GM19467 (cell line): ENCODE results near the gene ADISSP.

Source experiments
- ATAC-seq: cut with Tn5 transposase; IDR thresholded peaks from one replicate; pipeline ENCODE4 v1.9.1; 2021; ENCODE audit warnings: mild to moderate bottlenecking, moderate library complexity; ENCODE audit not compliant: unreplicated experiment

Gene ADISSP

GRCh38 chr20:3782597-3782996 lies 15.0 kb upstream of the ADISSP start:
- no peak for ATAC-seq

GRCh38 chr20:3781153-3781910 lies 13.8 kb upstream of the ADISSP start, which contains the start of gene SPEF1:
SPEF1 (minus strand) TSS chr20:3781448; CDS start chr20:3781287, 161 bp downstream.
- ATAC-seq, result no peak

DNA sequence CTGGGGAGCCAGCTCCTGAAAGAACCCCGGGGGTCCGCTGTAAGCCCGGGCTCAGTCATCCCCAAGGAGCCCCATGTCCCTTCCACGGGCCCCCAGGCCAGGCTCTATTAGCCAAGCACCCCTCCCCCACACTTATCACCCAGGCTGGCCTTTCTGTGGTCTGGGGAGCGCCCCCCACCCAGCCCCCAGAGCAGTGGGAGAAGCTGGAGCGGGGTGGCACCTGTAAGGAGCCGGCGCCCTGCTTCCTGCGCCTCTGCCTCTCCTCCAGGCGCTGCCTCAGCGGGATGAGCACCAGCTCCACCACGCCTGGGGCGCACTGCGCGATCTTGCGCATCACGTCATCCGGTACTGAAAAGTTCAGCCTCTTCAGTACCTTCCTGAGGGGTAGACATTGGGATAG lies 11.4 kb upstream of the ADISSP start:
- ATAC-seq, result no peak

DNA sequence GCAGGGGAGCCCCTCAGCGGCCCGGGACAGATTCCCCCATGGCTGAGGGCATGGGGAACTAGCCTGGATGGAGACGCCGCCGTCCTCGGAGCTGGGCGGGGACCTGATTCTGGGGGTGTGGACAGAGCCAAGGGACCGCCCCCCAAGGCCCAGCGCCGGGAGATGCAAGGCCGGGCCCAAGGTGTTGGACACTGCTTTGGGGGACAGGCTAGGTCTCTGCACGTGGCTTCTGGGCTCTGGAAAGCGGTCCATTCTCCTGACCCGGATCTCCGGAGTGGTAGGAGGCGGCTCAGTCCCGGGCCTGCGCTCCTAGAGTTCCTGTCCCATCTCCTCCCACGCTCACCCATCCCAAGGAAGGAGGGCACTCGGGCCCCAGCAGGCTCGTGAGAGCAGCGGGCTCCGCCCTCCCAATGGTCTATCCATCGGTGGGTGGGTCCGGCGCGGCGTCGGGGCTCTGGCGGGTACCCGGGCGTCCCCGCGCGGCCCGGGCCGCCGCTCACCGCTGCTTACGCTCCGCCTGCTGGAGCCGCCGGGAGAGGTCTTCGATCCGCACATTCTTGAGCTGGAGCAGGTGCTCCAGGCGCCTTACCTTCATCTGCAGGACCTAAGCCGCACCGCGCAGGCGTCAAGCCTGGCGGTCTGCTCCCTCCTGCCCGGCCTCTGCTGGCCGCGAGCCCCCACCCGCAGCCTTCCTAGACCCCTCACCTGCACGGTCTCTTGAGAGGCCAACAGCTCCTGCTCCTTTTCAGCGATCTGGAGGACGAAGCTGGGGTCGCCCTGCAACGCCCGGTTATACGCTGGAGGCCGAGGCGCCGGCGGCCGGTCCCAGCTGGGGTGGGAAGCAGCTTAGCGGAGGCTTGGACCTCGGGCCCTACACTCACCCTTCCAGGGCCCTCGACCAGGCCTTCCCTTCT lies 10.4 kb upstream of the ADISSP start:
- no peak for ATAC-seq

DNA sequence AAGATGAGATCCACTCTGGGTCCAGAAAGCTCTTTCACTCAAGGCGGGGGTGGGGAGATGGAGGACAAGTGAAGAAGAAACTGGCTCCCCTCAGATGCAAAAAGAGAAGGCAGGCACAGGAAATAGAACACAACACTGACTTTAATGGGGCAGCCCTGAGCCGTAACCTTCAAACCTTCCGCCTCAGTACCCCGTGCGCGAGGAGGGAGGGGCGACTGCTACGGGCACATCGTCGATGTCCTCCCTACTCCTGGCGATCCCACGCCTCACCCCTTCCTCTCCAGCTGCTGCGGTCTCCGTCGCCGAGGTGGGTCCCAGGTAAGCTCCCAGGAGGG lies 9.8 kb upstream of the ADISSP start:
- ATAC-seq, result no peak

DNA sequence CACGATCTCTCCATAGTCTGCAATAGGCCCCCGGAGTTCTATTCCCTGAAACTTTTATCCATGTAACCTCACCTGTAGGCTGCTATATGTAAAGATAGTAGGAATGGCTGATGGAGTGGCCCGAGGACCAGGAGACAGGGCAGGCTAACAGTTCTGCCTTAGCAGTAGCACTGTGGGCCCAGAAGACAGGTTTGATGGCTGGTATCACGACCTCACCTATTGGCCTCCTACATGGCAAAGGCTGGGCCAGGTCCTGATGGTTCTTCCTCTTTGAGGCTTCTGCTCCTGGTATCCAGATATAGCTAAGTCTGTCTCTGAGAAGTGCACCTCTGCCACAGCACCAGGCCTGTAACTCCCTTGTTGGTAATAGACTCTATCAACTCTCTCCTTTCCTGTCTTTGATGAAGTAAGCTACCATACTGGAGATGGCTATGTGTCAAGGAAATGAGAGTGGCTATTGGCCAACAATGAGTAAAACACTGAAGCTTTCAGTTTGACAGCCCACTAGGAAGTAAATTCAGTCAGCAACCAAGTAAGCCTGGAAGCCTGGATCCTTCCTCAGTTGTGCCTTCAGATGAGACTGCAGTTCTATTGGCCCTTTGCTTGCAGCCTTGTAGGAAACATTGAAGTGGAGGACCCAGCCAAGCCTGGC lies 8.0 kb upstream of the ADISSP start:
- no peak for ATAC-seq

DNA sequence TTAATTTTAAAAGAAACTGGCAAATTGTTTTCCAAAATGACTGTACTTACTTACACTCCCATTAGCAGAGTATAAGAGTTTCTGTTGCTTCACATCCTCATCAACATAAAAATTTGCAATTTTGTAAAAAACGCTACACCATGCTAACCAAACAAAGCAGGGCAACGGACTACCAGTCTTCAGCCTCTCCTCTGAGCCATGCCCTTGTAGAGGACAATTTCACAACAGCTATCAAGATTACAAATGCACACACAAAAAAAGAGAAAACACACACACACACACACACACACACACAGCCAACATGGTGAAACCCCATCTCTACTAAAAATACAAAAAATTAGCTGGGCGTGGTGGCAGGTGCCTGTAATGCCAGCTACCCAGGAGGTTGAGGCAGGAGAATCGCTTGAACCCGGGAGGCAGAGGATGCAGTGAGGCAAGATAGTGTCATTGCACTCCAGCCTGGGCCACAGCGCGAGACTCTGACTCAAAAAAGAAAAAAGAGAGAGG lies 4.1 kb upstream of the ADISSP start:
- ATAC-seq, result no peak

- peak; percentile 37 for ATAC-seq
Observed at GRCh38 chr20:3768342-3769130, 983 bp upstream of the ADISSP start.

GRCh38 chr20:3767110-3767426 lies 485 bp downstream of the ADISSP start:
- no peak for ATAC-seq

DNA sequence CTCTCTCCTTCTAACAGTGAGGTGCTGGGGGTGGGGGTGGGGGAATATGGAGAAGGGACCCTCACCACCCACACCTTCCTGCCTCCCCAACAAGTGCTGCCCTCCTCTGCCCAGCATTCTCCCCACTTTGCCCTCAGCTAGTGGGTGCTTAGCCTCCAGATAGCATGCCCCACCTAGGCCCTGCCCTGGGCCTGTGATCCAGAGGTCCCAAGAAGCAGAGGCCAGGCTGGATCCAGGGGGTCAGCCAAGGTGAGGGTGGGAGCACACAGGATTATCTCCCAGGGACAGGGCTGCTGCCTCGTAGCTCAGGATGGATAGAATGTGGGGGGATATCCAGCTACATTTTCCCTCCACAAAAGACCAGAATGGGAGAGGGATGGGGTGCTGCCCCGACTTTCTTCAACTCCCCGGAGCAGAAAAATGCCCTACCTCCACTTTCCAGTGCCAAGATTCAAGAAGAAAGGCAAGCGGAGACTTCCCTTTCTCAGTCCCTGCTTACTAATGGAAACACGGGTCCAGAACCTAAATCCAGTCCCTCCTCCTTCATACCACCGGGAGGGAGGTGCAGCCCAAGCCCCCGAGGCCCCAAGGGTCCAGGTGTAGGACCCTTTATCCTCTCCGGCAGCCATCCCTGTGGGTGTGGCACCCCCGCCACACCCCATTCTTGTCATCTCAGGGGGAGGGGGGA lies 987 bp downstream of the ADISSP start:
- no peak for ATAC-seq

GRCh38 chr20:3765171-3765882 lies 2.2 kb downstream of the ADISSP start:
- ATAC-seq, result no peak

GRCh38 chr20:3764659-3765058 lies 2.9 kb downstream of the ADISSP start:
- ATAC-seq, result no peak

DNA sequence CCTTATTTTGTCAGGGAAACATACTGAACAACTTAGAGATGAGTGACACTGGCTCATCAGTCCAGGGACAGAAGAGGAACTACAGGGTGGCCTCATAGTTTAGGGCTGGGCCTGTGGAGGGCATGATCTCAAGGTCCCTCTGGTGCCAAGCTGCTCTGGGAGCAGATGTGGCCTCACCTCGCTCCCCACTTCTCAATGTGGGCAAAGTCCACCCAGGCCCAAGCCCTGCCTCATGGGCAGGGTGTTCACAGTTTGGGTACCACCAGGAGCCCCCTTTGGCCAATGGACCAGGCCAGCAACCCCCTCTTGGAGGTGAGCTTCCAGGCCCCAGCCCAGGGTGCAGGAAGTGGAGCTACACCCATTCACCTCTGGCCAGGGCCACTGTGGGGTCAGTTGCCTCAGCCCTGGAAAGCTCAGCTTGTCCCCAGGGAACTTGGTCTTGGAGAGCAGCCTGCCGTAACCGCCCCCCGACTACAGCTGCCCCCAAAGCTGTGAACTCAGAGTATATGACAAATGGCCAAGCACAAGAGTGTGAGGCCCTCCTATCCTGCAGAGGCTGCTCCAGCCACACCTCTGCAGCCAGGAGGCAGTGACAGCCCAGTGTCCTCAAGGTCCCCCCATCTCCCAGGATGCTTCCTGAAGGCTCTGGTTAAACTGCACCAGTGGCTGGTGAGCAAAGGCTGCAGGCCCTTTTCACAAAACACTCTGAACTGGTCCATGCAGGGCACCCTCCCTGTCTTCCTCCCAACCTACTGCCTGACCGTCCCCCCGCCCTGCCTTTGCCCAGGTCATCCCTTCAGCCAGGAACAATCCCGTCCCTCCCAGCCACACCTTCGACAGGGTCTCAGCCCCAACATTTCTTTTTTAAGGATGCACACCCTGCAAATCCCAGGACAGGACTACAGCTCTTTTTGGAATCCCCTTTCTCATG lies 3.6 kb downstream of the ADISSP start:
- ATAC-seq, result no peak

GRCh38 chr20:3760655-3761348 lies 6.8 kb downstream of the ADISSP start:
- ATAC-seq, result no peak

- no peak for ATAC-seq
Observed at GRCh38 chr20:3759884-3760283, 7.7 kb downstream of the ADISSP start.

GRCh38 chr20:3759316-3759823 lies 8.2 kb downstream of the ADISSP start:
- ATAC-seq, result no peak

DNA sequence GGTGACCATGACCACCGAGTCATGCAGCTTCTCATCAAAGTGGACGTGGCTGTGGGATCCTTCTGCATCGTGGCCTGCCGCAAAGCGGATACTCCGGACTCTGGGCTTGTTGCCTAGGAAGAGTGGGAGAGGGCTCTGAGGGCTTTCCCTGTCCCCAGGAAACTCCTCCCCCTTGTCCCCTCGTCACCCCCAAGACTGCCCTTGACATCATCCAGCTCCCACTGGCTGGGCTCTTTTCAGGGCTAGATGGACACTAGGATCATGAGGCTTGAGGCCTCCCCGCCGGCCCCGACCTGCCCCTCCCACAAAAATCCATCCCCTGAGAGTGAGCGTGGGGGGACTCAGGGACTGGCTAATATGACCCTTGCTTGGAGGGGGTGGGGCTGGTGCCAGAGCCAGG lies 9.0 kb downstream of the ADISSP start:
- no peak for ATAC-seq

GRCh38 chr20:3757268-3757667 lies 10.3 kb downstream of the ADISSP start:
- no peak for ATAC-seq
